Endothelial cell of umbilical vein (primary cell): ENCODE results near the gene ATP8A1.

ENCODE experiments used
- EZH2 ChIP-seq: IDR thresholded peaks from 2 replicates; pipeline ENCODE4 v1.6.1; 2012; ENCODE audit warnings: borderline replicate concordance, low read depth, mild to moderate bottlenecking, moderate library complexity, low read length, inconsistent platforms; ENCODE audit not compliant: severe bottlenecking
- FOS ChIP-seq: IDR thresholded peaks from 2 replicates; pipeline ENCODE4 v1.6.1; 2011; ENCODE audit warnings: mild to moderate bottlenecking, low read length, moderate library complexity, borderline replicate concordance; ENCODE audit not compliant: insufficient read depth
- MYC ChIP-seq: IDR thresholded peaks from one replicate; pipeline ENCODE4 v1.6.1; 2011; ENCODE audit warnings: mild to moderate bottlenecking, low read depth, low read length
- POLR2A ChIP-seq: IDR thresholded peaks from 2 replicates; pipeline ENCODE4 v1.6.1; 2012; ENCODE audit warnings: low read depth, mild to moderate bottlenecking, control low read depth, low read length
- TF ChIP-seq, protein P1 (sequence below), 2 donors: IDR thresholded peaks; 1 replicate in 1 of 2; 2 replicates in 1 of 2; pipeline ENCODE4 v1.5.1; 2011; ENCODE audit warnings: low read length in 2 of 2, mild to moderate bottlenecking in 2 of 2, moderate library complexity in 2 of 2, control low read depth in 1 of 2, inconsistent platforms in 1 of 2, low read depth in 1 of 2; ENCODE audit not compliant: insufficient read depth in 1 of 2; ENCODE audit errors: extremely low read depth in 1 of 2

DNA sequence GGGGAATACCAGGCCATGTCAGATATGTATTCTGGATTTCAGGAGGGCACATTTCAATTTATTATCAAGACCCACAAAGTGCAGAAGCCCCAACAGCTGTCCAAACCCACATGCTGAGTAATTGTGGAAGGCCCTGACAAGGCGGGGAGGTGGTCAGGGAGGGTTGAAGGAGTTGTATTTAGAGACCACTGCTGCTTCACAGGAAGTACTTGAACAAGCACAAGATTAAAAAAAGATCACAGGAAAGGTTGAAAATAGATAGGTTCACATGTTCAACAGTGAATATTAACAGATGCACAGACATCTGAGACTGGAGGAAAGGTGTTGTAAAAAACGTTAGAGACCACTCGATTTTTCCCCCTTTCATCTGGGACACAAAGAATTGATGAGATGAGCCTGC is 17.9 kb downstream of the ATP8A1 start:
- TF ChIP-seq, protein P1, sequence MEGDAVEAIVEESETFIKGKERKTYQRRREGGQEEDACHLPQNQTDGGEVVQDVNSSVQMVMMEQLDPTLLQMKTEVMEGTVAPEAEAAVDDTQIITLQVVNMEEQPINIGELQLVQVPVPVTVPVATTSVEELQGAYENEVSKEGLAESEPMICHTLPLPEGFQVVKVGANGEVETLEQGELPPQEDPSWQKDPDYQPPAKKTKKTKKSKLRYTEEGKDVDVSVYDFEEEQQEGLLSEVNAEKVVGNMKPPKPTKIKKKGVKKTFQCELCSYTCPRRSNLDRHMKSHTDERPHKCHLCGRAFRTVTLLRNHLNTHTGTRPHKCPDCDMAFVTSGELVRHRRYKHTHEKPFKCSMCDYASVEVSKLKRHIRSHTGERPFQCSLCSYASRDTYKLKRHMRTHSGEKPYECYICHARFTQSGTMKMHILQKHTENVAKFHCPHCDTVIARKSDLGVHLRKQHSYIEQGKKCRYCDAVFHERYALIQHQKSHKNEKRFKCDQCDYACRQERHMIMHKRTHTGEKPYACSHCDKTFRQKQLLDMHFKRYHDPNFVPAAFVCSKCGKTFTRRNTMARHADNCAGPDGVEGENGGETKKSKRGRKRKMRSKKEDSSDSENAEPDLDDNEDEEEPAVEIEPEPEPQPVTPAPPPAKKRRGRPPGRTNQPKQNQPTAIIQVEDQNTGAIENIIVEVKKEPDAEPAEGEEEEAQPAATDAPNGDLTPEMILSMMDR (IDR thresholded peaks at IDR 0.05; ENCODE audit: extremely low read depth in 1 of 2, insufficient read depth in 1 of 2, low read depth in 1 of 2, low read length in 2 of 2) = no peak
- TF ChIP-seq FOS = no peak
- TF ChIP-seq POLR2A = no peak
- TF ChIP-seq MYC = no peak
- no peak for TF ChIP-seq EZH2
